Iris pigment epithelial cell (primary cell): Measurements from ENCODE around the gene TP53I13.

Experiments used
- DNase-seq: peaks from one replicate; pipeline ENCODE4 v3.0.0-alpha.2; 2011; ENCODE audit warnings: low read depth

The TP53I13 gene

GRCh38 chr17:29581583-29582253, 13.2 kb downstream of the TP53I13 start:
- DNase-seq: no peak

- DNase-seq: no peak
Observed at GRCh38 chr17:29582254-29582765, 13.8 kb downstream of the TP53I13 start.

GRCh38 chr17:29582772-29583171, 14.3 kb downstream of the TP53I13 start:
- no peak for DNase-seq

- no peak for DNase-seq
Observed at GRCh38 chr17:29583324-29584248, 15.1 kb downstream of the TP53I13 start.

- DNase-seq: no peak
Observed at GRCh38 chr17:29584452-29585079, 16.1 kb downstream of the TP53I13 start.

- no peak for DNase-seq
Observed at GRCh38 chr17:29585080-29585751, 16.7 kb downstream of the TP53I13 start.

GRCh38 chr17:29586676-29587469, 18.4 kb downstream of the TP53I13 start:
- DNase-seq: no peak

- no peak for DNase-seq
Observed at GRCh38 chr17:29587591-29587990, 19.1 kb downstream of the TP53I13 start.

GRCh38 chr17:29588017-29588561, 19.6 kb downstream of the TP53I13 start:
- no peak for DNase-seq

- peak; percentile 42 for DNase-seq
Observed at GRCh38 chr17:29588562-29589411, 20.3 kb downstream of the TP53I13 start.

- DNase-seq: peak; percentile 84
Observed at GRCh38 chr17:29589524-29590410, 21.3 kb downstream of the TP53I13 start, which contains the start of gene GIT1. TSS of gene GIT1 (minus strand) at chr17:29589648. CDS start at chr17:29589378, 270 bp downstream.

GRCh38 chr17:29590411-29591145, 22.1 kb downstream of the TP53I13 start:
- peak; percentile 69 for DNase-seq

GRCh38 chr17:29591146-29591736, 22.7 kb downstream of the TP53I13 start:
- peak; percentile 68 for DNase-seq

- peak; percentile 72 for DNase-seq
Observed at GRCh38 chr17:29591737-29592608, 23.5 kb downstream of the TP53I13 start.

- no peak for DNase-seq
Observed at GRCh38 chr17:29592850-29593551, 24.5 kb downstream of the TP53I13 start, which contains the start of gene ANKRD13B. TSS of gene ANKRD13B (plus strand) at chr17:29593132. CDS start at chr17:29593622, 490 bp downstream.
